ENCODE measurements around the gene GPC5. TPM values are rescaled to one million over a fixed set of nuclear protein-coding genes. Genes with fewer than 3 reads are reported as not detected.

Gene GPC5
- total RNA-seq, 1 experiment from 2014 or later = 0.15 TPM

DNA sequence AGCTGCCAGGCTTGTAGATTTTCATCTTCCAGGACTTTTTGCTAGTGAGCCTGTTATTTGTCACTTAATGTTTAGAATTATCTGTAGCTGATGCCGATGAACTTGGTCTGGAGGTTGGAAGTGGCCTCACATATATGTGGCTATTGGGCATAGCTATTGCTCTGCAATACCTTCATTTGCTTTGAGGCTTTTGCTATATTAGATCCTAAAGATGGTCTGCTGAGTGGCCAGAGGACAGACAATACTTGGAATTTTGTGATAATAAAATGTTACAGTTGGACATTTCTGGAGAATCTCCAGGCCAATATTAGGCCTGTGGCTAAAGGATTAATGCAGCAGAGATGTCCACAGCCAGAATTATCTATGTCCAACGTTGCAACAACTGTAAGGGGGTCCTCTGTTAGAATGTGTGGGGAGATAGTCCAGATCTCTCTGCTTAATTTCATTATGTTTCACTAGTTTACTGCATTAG, 222.3 kb downstream of the GPC5 start:
- no peak overlapping the region for H3K27ac Mint-ChIP-seq
- peaks cover 0 to 4% of the 10 kb centered on the region in 2 experiments; a peak in 2 of 4 replicates for H3K4me1 Mint-ChIP-seq
- WGBS (ENCODE audit: extremely low coverage, insufficient read length, low lambda C conversion rate) = no CpG with 5 or more reads among the region's 2 CpGs
- Histone ChIP-seq H3K27me3 (ENCODE audit: insufficient read depth, low read length) (no peaks in the 10 kb centered on the region), H3K4me1 (ENCODE audit: insufficient read depth, low read length) (no peaks in the 10 kb centered on the region), H2AK5ac (ENCODE audit: insufficient read length, low read length) (no peak overlapping the region), H3K9ac (ENCODE audit: extremely low read depth, insufficient read length, low read length) (no peak overlapping the region), H3K18ac (ENCODE audit: insufficient read length, low read depth, low read length) (no peak overlapping the region), H2AFZ (ENCODE audit: low read length) (no peak overlapping the region), H3K79me1 (ENCODE audit: insufficient read depth, low read depth, low read length, poor library complexity, severe bottlenecking) (no peaks in the 10 kb centered on the region), H2BK5ac (ENCODE audit: insufficient read length, low read length) (no peak overlapping the region), H3K4ac (ENCODE audit: low read depth, low read length) (no peak overlapping the region), H3K56ac (ENCODE audit: insufficient read length, low read depth, low read length) (no peak overlapping the region), H4K5ac (ENCODE audit: insufficient read length, low read depth, low read length) (no peak overlapping the region), H3T11ph (ENCODE audit: low read length) (no peak overlapping the region), H4K20me1 (ENCODE audit: control insufficient read depth, insufficient read depth, insufficient read length) (no peaks in the 10 kb centered on the region), H2BK20ac (ENCODE audit: low read depth, low read length, poor library complexity, severe bottlenecking) (no peak overlapping the region), H4K91ac (ENCODE audit: insufficient read length, low read depth, low read length) (no peak overlapping the region), H3K23ac (ENCODE audit: insufficient read length, low read depth, low read length) (no peak overlapping the region), H2BK12ac (ENCODE audit: insufficient read length, low read depth, low read length) (no peak overlapping the region), H3K23me2 (ENCODE audit: insufficient read length, low read depth, low read length, poor library complexity, severe bottlenecking) (no peaks in the 10 kb centered on the region), H3K27ac (ENCODE audit: insufficient read length, low read depth, low read length) (no peak overlapping the region), H3K9me3 (ENCODE audit: control insufficient read depth, low read depth, low read length) (no peaks in the 10 kb centered on the region), H3K79me2 (ENCODE audit: insufficient read depth, low read length) (no peaks in the 10 kb centered on the region), H3K14ac (ENCODE audit: insufficient read depth, low read length) (no peak overlapping the region), H2BK120ac (ENCODE audit: low read depth, low read length, poor library complexity, severe bottlenecking) (no peak overlapping the region), H4K8ac (replicated peaks; ENCODE audit: insufficient read length, low read depth, low read length) (no peak overlapping the region), H2BK15ac (ENCODE audit: low read depth, low read length) (no peak overlapping the region), H3K4me2 (ENCODE audit: insufficient read depth, insufficient read length, low read length) (no peak overlapping the region)
- DNase-seq = no peak
- H3K4me3 Mint-ChIP-seq = no peak overlapping the region
- TF ChIP-seq, protein P1, sequence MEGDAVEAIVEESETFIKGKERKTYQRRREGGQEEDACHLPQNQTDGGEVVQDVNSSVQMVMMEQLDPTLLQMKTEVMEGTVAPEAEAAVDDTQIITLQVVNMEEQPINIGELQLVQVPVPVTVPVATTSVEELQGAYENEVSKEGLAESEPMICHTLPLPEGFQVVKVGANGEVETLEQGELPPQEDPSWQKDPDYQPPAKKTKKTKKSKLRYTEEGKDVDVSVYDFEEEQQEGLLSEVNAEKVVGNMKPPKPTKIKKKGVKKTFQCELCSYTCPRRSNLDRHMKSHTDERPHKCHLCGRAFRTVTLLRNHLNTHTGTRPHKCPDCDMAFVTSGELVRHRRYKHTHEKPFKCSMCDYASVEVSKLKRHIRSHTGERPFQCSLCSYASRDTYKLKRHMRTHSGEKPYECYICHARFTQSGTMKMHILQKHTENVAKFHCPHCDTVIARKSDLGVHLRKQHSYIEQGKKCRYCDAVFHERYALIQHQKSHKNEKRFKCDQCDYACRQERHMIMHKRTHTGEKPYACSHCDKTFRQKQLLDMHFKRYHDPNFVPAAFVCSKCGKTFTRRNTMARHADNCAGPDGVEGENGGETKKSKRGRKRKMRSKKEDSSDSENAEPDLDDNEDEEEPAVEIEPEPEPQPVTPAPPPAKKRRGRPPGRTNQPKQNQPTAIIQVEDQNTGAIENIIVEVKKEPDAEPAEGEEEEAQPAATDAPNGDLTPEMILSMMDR (conservative IDR thresholded peaks at IDR 0.05) = no peak
- no peaks in the 10 kb centered on the region for H3K27me3 Mint-ChIP-seq (ENCODE audit: low read depth)
- no peaks in the 10 kb centered on the region for H3K9me3 Mint-ChIP-seq
- H3K36me3 Mint-ChIP-seq (ENCODE audit: insufficient read depth in 1 of 3, low read depth in 3 of 3) = no peaks in the 10 kb centered on the region

Data from H9 (cell line).